GM21360 (cell line): ENCODE data around the gene GRB10.

Experiments used
- ATAC-seq: cut with Tn5 transposase; IDR thresholded peaks from one replicate; pipeline ENCODE4 v1.9.1; 2021; ENCODE audit warnings: mild to moderate bottlenecking, moderate library complexity; ENCODE audit not compliant: unreplicated experiment

Gene GRB10

DNA sequence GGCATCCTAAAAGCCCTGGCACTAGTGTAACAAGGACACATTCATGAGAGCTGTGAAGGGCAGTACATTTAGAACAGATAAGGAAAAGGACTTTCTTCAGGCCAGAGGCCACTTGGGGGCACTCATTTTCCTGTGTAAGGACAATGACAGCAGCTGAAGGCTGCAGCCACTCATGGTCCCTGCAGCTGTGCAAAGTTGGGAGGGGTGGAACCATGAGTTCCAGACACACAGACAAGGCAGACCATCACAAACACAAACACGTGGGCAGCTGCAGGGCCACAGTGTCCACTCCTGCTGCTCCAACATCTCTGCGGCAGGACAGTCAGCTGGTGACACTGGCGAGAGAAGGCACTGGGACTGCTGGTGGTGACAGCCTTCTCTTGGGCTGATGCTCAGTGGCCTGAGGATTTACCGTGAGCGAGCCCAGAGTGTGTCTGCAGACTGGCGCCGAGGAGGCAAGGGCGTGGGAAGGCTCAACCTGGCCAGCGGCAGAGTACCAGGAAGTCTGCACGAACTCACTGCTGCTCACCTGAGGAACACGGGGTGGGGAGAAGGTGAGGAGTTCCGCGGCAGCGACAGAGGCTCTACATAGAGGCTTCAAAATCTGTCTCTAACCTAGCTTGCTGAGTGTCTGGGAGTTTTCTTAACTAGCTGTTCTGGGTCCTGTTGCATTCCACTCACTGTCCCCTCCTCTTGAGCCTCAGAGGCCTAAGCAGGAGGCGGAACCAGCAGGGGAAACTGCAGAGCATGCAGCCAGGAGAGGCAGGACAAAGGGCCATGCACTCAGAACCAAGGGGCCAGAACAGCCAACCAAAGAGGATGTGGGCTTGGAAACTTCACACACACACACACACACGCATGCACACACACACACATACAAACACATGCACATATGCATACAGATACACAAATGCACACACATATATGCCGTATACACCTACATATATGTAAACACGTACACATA, 141.0 kb downstream of the GRB10 start:
- ATAC-seq = no peak

GRCh38 chr7:50640779-50641178, 141.9 kb downstream of the GRB10 start:
- no peak for ATAC-seq

- ATAC-seq = no peak
Observed at GRCh38 chr7:50640256-50640655, 142.4 kb downstream of the GRB10 start.

GRCh38 chr7:50637725-50638643, 144.7 kb downstream of the GRB10 start:
- ATAC-seq = no peak

DNA sequence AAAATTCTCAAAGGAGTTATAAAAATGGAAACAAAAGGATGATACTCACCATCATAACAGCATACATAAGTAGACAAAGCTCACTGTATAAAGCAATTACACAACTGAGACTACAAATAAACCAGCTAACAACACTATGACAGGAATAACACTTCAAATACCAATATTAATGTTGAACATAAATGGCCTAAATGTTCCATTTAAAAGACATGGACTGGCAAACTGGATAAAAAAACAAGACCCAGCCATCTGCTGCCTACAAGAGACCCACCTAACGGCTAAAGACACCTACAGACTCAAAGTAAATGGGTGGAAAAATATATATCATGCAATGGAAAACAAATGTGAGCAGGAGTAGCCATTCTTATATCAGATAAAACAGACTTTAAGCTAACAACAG, 148.3 kb downstream of the GRB10 start:
- ATAC-seq = no peak

DNA sequence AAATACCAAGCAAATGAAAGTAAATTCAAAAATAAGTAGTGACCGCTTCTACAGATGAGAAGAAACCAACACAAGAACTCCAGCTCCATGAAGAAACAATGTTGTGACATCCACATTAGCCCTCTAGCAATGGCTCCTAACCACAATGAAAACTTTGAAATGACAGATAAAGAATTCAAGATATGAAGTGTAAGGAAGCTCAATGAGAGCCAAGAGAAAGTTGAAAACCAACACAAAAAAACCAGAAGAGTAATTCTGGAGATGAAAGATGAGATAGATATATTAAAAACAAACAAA, 149.3 kb downstream of the GRB10 start:
- no peak for ATAC-seq

DNA sequence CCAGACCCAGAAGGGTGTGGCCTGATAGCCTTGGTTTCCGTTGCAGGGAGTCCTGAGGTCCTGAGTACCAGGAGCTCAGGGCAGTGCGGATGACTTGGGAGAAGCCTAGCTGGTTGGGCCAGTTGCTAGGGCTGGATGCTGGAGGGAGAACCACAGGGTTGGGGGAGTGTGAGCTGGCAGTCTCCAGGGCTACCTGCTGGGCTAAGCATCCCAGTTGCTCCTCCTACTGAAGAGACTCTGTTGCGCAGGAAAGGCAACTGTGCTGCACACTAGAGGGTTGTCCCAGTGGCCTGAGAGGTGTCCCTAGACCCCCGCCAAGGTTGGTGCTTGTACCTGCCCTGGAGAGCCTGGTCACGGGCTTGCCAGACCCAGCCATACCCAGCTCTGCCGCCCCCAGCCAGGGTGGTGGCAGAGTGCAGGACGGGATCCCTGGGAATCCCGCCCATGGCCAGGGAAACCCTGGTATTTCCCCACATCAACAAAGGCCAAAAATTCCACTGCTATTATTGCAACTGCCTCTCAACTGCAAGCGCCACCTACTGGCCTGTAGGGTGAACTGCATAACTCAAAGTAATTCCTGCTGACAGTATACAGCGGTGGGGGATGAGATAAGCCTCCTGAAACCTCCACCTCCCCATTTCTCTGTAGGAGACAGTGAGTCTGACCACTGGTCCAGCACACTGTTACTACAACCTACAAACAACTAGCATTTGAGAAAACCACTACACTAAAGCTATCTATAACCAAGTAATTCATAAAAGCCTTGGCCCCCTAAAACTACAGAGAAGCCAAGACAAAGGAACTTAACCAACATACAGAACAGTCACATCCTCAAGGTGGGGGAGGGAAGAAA, 149.9 kb downstream of the GRB10 start:
- ATAC-seq = peak; percentile 74

DNA sequence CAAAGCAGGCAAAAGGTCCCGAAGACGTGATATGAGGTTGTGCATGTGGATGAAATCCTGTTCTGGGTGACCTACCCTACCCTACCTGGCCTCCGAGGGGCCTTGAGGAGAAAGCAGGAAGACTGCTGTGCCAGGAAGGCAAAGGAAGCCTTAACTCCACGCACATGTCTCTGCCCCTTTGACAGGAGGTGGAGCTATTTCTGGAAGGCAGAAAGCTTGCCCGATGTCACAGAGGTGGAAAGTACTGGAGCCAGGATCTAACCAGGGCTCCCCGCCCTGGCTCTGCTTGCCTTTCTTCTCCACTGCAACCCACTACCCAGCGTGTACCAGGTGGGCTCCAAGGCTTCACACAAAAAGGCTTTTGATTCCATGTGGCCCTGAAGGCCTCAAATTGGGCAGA, 151.1 kb downstream of the GRB10 start:
- ATAC-seq = no peak

GRCh38 chr7:50631100-50631499, 151.6 kb downstream of the GRB10 start:
- no peak for ATAC-seq

DNA sequence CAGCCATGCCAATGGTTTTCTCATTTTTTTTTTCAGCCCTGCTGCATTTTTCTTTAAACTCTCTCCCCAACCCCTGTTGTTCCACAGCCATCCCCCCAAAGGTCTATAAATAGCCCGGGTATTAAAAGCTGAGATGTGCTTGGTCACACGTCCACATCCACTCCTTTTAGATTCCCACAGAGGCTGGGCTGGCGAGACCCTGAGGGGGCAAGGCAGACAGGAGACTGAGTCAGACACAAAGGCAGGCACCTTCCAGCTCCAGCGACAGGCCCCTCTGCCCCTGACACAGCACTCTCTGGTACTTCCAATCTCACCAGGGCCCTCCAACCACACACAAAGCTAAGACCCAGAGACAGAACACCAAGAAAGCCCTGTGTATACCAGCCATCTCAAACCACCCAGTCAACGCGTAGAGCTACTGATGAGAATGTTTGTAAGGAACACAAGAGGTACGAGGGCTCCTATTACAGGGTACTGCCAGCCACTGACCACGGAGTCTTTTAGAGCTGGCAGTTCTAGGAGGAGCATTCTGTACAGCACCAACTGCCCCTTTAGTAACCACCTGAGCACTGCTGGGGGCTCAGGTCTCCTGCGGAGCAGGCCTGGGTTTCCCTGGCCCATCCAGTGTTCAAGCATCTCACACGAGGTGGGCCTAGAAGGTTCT, 153.3 kb downstream of the GRB10 start:
- ATAC-seq = no peak

- ATAC-seq = no peak
Observed at GRCh38 chr7:50628434-50629084, 154.1 kb downstream of the GRB10 start.

- ATAC-seq = no peak
Observed at GRCh38 chr7:50627824-50628361, 154.8 kb downstream of the GRB10 start.

- ATAC-seq = no peak
Observed at GRCh38 chr7:50626286-50626685, 156.4 kb downstream of the GRB10 start.

GRCh38 chr7:50625360-50625759, 157.3 kb downstream of the GRB10 start:
- no peak for ATAC-seq

DNA sequence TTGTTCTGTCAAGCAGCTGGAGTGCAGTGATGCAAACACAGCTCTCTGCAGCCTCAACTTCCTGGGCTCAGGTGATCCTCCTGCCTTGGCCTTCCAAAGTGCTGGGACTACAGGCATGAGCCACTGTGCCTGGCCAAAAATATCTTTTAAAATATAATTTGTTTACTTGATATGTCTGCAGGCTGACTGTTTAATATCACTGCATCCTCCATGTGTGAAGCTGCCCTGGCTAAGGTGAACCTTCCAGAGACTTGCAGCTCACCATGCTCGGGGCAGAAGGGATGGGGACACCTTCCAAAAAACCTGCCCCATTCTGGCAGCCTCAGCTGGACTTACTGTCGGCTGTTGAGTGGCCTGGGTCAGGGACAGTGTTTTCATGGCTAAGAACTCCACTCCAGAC, 159.9 kb downstream of the GRB10 start:
- no peak for ATAC-seq

DNA sequence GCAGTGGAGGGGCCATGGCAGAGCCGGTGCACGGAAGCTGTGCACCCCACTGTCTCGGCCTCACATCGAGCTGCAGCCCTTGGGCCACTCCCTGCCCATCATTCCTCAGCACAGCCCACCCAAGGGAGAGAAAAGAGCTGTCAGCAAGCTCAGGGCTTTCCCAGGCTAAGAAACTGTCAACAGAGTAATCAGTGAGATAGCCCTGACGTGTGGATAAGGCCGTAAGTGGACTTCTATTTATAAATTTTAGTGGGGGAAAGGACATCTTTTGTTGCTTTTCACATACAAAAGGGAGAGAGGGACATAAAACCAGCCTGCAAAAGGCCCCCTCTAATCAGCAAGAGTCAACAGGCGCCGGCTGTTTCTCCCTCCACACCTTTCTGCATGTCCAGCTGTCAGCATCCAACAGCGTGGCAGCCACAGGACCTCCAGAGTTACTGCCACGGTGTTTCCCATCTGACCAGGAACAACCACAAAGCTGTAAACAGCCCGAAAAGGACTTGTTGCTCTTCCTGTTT, 160.7 kb downstream of the GRB10 start:
- ATAC-seq = no peak

DNA sequence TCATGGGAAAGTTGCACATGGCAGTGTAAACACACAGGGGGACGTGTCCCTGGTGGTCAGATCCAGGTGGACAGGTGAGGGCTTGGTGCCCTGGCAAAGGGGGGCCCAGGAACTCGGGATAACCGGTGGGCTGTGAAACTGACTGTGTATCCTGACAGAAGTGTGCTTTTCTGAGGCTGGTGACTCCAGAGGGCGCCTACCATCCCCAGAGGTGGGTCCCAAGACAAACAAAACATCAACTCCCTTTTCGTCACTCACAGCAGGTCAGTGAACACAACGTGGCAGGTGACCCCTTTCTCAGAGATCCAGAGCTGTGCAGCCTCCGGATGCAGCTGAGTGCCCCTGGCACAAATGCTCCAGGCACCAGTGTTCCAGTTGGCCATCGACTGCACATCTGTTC, 161.5 kb downstream of the GRB10 start:
- ATAC-seq = no peak

- ATAC-seq = no peak
Observed at GRCh38 chr7:50620433-50620832, 162.3 kb downstream of the GRB10 start.

- no peak for ATAC-seq
Observed at GRCh38 chr7:50619684-50620083, 163.0 kb downstream of the GRB10 start.
